ENCODE results near the gene DCLK2.

GRCh38 chr4:150150629-150151062 lies 72.4 kb downstream of the DCLK2 start:
- TF ChIP-seq POLR2A (IDR thresholded peaks at IDR 0.05): no peak
- TF ChIP-seq, protein P1, sequence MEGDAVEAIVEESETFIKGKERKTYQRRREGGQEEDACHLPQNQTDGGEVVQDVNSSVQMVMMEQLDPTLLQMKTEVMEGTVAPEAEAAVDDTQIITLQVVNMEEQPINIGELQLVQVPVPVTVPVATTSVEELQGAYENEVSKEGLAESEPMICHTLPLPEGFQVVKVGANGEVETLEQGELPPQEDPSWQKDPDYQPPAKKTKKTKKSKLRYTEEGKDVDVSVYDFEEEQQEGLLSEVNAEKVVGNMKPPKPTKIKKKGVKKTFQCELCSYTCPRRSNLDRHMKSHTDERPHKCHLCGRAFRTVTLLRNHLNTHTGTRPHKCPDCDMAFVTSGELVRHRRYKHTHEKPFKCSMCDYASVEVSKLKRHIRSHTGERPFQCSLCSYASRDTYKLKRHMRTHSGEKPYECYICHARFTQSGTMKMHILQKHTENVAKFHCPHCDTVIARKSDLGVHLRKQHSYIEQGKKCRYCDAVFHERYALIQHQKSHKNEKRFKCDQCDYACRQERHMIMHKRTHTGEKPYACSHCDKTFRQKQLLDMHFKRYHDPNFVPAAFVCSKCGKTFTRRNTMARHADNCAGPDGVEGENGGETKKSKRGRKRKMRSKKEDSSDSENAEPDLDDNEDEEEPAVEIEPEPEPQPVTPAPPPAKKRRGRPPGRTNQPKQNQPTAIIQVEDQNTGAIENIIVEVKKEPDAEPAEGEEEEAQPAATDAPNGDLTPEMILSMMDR (IDR thresholded peaks at IDR 0.05): no peak
